Measurements from ENCODE around the gene RABL2A.
"Not testable (repeated sequence)": the region's sequence is repeated elsewhere in the genome, so short reads cannot be mapped to it uniquely, and the experiment has no call there.

The RABL2A gene

DNA sequence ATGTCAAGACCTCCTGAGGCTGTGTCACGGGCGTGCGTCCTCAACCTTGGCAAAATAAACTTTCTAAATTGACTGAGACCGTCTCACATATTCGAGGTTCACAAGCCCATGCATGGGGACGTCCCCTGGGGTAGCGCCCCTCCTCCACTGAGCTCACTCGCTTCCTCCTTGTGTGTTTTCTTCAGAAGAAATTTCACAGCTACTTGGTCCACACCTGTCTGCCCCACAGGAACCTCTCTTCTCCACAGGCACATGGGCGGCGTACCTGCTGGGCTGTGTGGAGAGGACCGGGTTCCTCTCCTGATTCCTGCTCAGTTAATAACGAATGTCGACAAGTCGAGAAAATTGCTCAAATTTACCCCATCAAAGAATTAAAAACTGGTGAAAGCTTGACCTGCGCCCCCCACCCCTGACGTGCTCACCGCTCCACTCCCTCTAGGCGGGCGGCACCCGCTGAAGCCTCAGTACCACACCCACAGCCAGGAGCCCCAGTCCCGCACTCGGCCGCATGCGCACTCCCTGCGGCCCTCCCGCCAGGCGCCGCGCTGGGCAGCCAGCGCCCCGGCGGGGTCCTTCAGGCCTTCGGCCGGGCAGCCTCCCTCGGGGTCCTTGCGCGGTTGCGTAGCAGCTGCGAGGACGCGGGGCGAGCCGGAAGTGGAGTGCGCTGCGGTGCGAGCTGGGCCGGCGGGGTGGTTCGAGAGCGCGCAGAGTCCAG lies at the start of gene RABL2A:
TSS of gene RABL2A (plus strand) at position 651 of the 715 bp plus-strand sequence. CDS start 1,341 bp downstream, outside the sequence.
- ATAC-seq (peak; percentile 94), DNase-seq (peak; percentile 89)
- H3K36me3 Mint-ChIP-seq (ENCODE audit: low read depth); H3K27me3 Mint-ChIP-seq; H3K9me3 Mint-ChIP-seq: not testable (repeated sequence)
- peak within 1 kb of the TSS; percentile 76 for H3K27ac Mint-ChIP-seq
- H3K4me3 Mint-ChIP-seq: peak within 1 kb of the TSS; percentile 84
- peaks cover 24% of the 10 kb centered on the region for H3K4me1 Mint-ChIP-seq

DNA sequence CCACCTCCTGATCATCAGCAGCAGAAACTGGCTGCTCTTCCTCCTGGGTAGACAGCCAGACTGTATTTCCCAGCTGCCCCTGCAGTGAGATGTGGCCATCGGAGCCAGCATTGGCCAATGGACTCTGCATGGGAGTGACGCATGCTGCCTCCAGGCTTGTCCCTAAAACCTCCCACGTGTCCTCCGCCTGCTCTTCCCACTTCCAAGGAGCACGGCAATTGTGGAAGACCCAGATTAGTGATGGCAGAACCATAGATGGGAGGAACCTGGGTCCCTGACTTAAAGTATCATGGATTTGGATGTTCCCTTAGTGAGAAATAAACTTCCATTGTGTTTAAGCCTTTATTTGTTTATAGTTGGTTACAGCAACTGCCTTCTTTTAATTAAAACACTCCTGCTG lies 48.6 kb upstream of the RABL2A start:
- not testable (repeated sequence) for H3K4me3 Mint-ChIP-seq; DNase-seq; H3K27ac Mint-ChIP-seq; H3K9me3 Mint-ChIP-seq; H3K36me3 Mint-ChIP-seq (ENCODE audit: low read depth); ATAC-seq; H3K27me3 Mint-ChIP-seq
- peaks cover 12% of the 10 kb centered on the region for H3K4me1 Mint-ChIP-seq

DNA sequence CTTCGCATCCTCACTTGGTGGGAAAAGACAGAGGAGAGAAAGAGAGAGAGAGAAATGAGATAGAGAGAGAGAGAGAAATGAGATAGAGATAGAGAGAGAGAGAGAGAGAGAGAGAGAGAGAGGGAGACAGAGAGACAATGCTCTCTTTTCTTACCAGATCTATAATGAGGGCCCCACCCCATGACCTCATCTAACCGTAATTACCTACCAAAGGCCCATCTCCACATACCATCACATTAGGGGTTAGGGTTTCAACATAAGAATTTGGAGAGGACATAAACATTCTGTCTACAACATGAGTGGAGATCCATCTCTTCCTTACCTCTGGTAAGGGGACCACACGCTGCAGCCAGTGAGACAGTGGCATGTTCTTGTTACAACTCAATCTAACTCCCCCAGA lies 44.6 kb upstream of the RABL2A start:
- not testable (repeated sequence) for ATAC-seq; H3K27me3 Mint-ChIP-seq; H3K9me3 Mint-ChIP-seq; DNase-seq; H3K36me3 Mint-ChIP-seq (ENCODE audit: low read depth); H3K27ac Mint-ChIP-seq
- Mint-ChIP-seq H3K4me1 (peaks cover 23% of the 10 kb centered on the region), H3K4me3 (peak overlapping the region; percentile 61)

DNA sequence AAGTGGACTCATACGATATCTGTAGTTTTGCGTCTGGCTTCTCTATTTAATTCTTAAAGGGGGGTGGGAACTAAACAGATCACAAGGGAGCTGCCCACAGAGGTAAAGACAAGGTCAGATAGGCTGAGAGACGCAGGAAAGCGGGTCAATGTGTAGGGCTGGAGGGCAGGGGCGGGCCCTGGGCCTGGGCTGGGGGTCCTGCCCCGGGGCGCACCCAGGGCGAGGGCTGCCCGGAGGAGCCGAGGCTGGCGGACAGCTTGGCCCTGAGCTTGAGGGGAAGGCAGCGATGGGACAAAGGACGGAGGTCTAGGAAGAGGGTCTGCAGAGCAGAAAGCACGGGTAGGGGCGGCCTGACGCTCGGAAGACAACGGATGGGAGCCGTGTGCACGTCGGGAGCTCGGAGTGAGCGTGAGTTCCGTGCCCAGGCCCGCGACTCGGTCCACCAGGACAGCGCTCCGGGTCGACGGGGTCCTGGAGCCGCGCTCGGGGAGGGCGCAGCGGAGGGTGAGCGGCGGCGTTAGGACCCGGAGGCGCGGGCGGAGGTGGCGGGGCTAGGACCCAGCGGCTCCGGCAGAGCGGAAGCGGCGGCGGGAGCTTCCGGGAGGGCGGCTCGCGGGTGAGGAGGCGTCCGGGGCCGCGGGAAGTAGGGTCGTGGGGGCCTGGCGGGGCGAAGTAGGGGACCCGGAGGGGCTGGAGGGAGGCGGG lies 43.4 kb upstream of the RABL2A start:
- not testable (repeated sequence) for H3K36me3 Mint-ChIP-seq (ENCODE audit: low read depth); ATAC-seq; H3K27me3 Mint-ChIP-seq; H3K9me3 Mint-ChIP-seq
- peak; percentile 87 for DNase-seq
- H3K4me3 Mint-ChIP-seq: peak overlapping the region; percentile 83
- H3K27ac Mint-ChIP-seq: peak overlapping the region; percentile 78
- H3K4me1 Mint-ChIP-seq: peaks cover 23% of the 10 kb centered on the region

DNA sequence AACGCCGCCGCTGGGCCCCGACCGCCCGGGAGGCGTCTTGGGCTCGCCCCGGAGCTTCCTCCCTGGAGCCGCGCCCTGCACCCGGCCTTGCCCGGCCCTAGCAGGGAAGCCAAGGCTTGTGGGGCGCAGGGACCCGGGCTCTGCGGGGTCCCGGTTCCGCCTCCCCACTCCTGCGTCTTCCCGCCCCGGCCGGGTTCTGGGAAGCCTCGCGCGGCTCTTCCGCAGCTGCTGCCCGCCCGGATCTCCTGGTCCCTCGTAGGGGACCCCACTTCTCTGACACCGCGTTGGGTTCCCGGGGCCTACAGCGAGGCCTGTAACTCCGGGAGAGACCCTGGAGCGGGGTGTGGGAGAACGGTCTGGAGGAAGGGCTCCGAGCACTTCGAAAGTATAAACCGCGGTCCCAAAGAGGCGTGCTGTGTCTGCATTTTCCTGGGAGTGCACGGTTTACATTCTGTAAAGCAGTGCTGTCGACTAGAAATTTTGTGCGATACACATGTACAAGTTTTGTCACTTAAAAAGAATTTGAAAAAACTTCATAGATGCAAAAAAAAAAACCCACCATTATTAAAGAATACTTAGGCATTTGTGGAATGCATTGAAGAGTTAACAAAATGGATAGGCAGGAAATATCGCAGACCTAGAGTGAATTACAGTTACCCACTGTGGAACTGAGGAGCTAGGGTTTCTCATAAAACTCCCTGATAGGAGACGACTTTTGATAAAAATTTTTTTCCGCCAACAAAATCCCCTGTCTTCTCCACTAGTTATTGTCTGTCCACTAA lies 42.6 kb upstream of the RABL2A start:
- Mint-ChIP-seq H3K4me1 (peaks cover 23% of the 10 kb centered on the region), H3K4me3 (peak overlapping the region; percentile 81)
- not testable (repeated sequence) for H3K27me3 Mint-ChIP-seq; H3K27ac Mint-ChIP-seq; ATAC-seq; H3K36me3 Mint-ChIP-seq (ENCODE audit: low read depth); H3K9me3 Mint-ChIP-seq
- DNase-seq: peak; percentile 25

DNA sequence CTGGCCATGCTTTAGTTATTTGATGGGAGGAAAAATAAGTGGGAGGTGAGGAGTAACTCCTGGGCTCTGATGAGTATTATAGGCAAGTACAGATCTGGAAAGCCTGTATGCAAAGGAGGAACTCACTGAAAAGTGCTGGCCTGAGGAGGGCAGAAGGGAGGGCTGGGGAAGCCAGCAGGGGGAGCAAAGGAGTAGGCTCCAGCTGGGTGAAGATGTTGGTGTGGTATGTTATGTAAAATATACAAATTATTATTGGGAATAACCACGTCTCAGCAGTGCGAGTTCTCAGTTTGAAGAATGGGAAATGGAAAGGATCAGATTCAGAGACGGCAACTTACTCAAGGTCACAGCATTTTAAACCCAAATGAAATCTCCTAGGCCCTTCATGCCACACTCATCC lies 39.9 kb upstream of the RABL2A start:
- H3K4me3 Mint-ChIP-seq; H3K27me3 Mint-ChIP-seq; H3K36me3 Mint-ChIP-seq (ENCODE audit: low read depth); H3K9me3 Mint-ChIP-seq; H3K27ac Mint-ChIP-seq; ATAC-seq: not testable (repeated sequence)
- DNase-seq: peak; percentile 73
- H3K4me1 Mint-ChIP-seq: peaks cover 28% of the 10 kb centered on the region

DNA sequence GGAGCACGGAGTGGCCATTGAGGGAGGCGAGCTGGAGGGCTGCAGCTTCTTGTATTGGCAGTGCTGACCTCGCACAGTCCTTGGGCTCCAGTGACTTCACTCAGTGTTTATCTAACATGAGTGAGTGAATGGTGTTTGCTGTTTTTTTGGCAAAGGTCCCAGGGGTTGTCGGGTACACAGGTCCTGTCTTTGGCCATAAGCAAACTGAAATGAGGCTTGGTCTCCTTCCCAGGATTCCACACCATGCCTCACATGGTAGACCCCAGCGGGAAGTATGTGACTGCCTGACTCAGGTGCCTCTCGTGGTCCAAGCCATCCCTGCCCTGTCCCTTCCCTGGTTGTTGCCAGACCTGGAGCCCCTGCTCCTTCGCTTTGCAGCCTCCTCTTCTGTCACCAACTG lies 37.5 kb upstream of the RABL2A start:
- ATAC-seq; DNase-seq; H3K36me3 Mint-ChIP-seq (ENCODE audit: low read depth): not testable (repeated sequence)

DNA sequence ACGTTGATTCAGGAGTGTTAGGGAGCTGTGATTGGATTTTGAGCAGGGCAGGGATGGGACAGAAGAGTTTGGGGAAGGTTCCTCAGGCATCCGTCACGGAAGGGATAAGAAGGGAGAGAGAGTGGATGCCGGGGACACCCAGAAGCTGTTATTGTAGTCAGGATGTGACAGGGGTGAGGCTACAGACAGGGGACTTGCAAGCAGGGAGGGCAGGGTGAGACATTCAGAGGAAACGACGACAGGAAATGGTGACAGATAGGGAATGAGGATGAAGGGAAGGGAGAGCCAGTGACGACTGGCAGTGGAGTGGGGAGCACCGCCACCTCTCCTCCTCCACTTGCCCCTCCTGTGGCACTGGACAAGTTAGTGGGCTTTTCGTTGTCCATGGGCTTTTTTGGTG lies 35.1 kb upstream of the RABL2A start:
- not testable (repeated sequence) for H3K9me3 Mint-ChIP-seq, H3K27ac Mint-ChIP-seq

More for the DNA sequence above, 37.5 kb upstream of the RABL2A start:
- not testable (repeated sequence) for H3K27ac Mint-ChIP-seq, H3K9me3 Mint-ChIP-seq, H3K4me3 Mint-ChIP-seq, H3K27me3 Mint-ChIP-seq
- H3K4me1 Mint-ChIP-seq: peaks cover 19% of the 10 kb centered on the region

DNA sequence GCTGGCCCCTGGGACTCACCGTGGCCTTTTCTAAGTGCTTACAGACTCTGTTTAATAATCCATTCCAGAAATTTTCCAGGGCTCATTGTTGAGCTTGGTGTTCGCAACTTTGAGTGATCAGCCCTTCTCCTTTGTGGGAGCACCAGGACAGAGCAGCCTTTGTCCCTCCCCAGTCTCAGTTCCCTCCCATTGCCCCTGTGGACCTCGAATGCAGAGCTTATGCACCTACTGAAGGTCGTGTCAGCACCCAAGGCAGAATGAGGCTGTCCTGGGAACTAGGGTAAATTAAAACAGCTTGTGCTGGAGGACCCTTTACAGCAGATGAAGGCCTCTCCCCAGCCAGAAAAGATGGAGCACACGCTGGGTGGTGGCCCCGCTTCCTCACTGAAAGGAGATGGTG lies 33.8 kb upstream of the RABL2A start:
- H3K4me3 Mint-ChIP-seq; H3K36me3 Mint-ChIP-seq (ENCODE audit: low read depth); ATAC-seq; H3K27me3 Mint-ChIP-seq; H3K4me1 Mint-ChIP-seq; H3K9me3 Mint-ChIP-seq; DNase-seq; H3K27ac Mint-ChIP-seq: not testable (repeated sequence)

More for the DNA sequence above, 35.1 kb upstream of the RABL2A start:
- not testable (repeated sequence) for H3K27me3 Mint-ChIP-seq; ATAC-seq; H3K36me3 Mint-ChIP-seq (ENCODE audit: low read depth); H3K4me1 Mint-ChIP-seq; H3K4me3 Mint-ChIP-seq; DNase-seq

DNA sequence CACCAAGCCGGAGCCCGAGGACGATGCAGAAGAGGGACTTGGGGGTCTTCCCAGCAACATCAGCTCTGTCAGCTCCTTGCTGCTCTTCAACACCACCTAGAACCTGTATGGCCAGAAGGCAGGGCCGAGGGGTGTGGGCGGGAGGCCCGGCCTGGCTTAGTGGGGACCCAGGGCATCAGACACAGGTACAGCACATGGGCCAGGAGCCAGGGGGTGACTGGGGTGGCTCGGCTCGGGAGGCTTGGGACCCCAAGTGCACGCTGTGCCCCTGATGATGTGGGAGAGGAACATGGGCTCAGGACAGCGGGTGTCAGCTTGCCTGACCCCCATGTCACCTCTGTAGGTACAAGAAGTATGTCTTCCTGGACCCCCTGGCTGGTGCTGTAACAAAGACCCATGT lies 31.3 kb upstream of the RABL2A start:
- DNase-seq; H3K27me3 Mint-ChIP-seq; H3K9me3 Mint-ChIP-seq; ATAC-seq; H3K36me3 Mint-ChIP-seq (ENCODE audit: low read depth); H3K4me1 Mint-ChIP-seq; H3K4me3 Mint-ChIP-seq; H3K27ac Mint-ChIP-seq: not testable (repeated sequence)

DNA sequence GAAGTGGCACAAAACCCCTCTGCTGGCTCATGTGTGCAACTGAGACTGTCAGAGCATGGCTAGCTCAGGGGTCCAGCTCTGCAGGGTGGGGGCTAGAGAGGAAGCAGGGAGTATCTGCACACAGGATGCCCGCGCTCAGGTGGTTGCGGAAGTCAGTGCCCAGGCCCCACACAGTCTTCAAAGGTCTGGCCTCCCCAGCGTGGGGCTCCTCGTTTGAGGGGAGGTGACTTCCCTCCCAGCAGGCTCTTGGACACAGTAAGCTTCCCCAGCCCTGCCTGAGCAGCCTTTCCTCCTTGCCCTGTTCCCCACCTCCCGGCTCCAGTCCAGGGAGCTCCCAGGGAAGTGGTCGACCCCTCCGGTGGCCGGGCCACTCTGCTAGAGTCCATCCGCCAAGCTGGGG lies 29.9 kb upstream of the RABL2A start:
- not testable (repeated sequence) for H3K9me3 Mint-ChIP-seq; H3K27me3 Mint-ChIP-seq; H3K27ac Mint-ChIP-seq; DNase-seq; ATAC-seq; H3K4me1 Mint-ChIP-seq; H3K4me3 Mint-ChIP-seq; H3K36me3 Mint-ChIP-seq (ENCODE audit: low read depth)

DNA sequence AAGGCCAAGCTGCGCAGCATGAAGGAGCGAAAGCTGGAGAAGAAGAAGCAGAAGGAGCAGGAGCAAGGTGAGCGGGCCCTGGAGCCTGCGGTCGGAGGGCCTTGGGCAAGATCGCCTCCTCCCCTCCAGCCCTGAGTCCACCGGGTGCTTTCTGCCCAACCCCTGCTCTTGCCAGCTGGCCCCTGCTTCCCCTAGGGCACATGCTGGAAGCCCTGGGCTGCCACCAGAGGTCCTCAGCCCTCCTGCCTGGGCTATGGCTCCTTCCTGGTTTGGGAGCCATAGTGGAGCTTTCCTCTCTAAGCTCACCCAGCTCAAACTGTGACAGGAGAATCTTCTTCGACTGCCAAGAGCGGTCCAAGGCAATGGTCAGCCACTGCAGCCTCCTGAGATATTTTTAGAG lies 29.5 kb upstream of the RABL2A start:
- H3K27me3 Mint-ChIP-seq; ATAC-seq; H3K36me3 Mint-ChIP-seq (ENCODE audit: low read depth); DNase-seq; H3K27ac Mint-ChIP-seq; H3K9me3 Mint-ChIP-seq; H3K4me1 Mint-ChIP-seq; H3K4me3 Mint-ChIP-seq: not testable (repeated sequence)

DNA sequence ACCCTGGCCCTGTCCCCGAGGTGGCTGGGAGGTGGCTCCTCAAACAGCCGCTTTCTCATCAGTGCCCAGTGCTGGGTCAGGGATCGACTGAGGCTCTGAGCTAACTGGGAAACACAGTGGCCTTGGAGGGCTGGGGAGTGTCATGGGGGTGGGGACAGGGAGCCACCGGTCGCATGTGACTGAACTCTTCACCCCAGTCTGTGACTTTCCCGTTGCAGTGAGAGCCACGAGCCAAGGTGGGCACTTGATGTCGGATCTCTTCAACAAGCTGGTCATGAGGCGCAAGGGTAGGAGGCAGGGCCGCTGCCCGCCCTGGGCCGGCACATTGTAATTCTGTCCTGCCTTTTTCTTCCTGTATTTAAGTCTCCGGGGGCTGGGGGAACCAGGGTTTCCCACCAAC lies 28.9 kb upstream of the RABL2A start:
- not testable (repeated sequence) for H3K9me3 Mint-ChIP-seq

DNA sequence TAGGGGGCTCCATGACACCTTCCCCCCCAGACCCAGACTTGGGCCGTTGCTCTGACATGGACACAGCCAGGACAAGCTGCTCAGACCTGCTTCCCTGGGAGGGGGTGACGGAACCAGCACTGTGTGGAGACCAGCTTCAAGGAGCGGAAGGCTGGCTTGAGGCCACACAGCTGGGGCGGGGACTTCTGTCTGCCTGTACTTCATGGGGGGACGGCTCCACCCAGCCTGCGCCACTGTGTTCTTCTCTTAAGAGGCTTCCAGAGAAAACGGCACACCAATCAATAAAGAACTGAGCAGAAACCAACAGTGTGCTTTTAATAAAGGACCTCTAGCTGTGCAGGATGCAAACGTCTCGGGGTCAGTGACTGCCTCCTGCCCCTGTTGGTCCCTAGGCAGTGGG lies 28.3 kb upstream of the RABL2A start:
- not testable (repeated sequence) for H3K9me3 Mint-ChIP-seq; H3K36me3 Mint-ChIP-seq (ENCODE audit: low read depth); H3K4me1 Mint-ChIP-seq; H3K27ac Mint-ChIP-seq; H3K27me3 Mint-ChIP-seq; DNase-seq; ATAC-seq; H3K4me3 Mint-ChIP-seq

More for the DNA sequence above, 28.9 kb upstream of the RABL2A start:
- ATAC-seq; DNase-seq; H3K4me1 Mint-ChIP-seq; H3K27ac Mint-ChIP-seq; H3K36me3 Mint-ChIP-seq (ENCODE audit: low read depth); H3K27me3 Mint-ChIP-seq; H3K4me3 Mint-ChIP-seq: not testable (repeated sequence)

DNA sequence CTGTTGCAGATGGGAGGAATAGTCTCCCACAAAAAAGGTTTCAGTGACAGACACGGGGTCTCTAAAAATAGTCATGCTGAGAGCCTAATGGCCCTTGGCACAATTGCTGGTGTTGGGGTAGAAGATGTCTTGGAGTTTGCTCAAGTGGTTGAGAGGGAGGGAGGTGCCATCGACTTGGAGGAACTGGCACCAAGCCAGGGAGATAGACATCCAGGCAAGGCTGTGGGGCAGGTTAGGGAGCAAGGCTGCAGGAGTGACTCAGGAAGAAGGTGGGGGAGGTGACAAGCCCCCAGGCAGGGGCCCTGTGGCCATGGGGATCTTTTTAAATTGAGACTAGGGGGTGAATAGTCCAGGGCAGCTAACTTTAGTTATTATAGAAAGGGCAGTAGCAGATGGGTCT lies 27.9 kb upstream of the RABL2A start:
- H3K9me3 Mint-ChIP-seq; H3K27ac Mint-ChIP-seq; H3K4me3 Mint-ChIP-seq; H3K4me1 Mint-ChIP-seq; H3K27me3 Mint-ChIP-seq; ATAC-seq; DNase-seq; H3K36me3 Mint-ChIP-seq (ENCODE audit: low read depth): not testable (repeated sequence)

Measured in activated naive CD8-positive, alpha-beta T cell treated with anti-CD3 and anti-CD28 coated beads, Interleukin-2, amount 50 U/mL, for 24 hours (primary cell).